Stimulated activated CD4-positive, alpha-beta T cell treated with anti-CD3 and anti-CD28 coated beads, Interleukin-1b, Interleukin-23, amount 100 ng/mL, for 1 hour (primary cell): ENCODE data around the gene CCSAP.
"Not testable (repeated sequence)": the region's sequence is repeated elsewhere in the genome, so short reads cannot be mapped to it uniquely, and the experiment has no call there.

ENCODE experiments used
- DNase-seq, 2 donors: peaks; one replicate each; pipeline ENCODE4 v3.0.0-alpha.2; 2020; ENCODE audit warnings: low read depth in 2 of 2

Gene CCSAP

DNA sequence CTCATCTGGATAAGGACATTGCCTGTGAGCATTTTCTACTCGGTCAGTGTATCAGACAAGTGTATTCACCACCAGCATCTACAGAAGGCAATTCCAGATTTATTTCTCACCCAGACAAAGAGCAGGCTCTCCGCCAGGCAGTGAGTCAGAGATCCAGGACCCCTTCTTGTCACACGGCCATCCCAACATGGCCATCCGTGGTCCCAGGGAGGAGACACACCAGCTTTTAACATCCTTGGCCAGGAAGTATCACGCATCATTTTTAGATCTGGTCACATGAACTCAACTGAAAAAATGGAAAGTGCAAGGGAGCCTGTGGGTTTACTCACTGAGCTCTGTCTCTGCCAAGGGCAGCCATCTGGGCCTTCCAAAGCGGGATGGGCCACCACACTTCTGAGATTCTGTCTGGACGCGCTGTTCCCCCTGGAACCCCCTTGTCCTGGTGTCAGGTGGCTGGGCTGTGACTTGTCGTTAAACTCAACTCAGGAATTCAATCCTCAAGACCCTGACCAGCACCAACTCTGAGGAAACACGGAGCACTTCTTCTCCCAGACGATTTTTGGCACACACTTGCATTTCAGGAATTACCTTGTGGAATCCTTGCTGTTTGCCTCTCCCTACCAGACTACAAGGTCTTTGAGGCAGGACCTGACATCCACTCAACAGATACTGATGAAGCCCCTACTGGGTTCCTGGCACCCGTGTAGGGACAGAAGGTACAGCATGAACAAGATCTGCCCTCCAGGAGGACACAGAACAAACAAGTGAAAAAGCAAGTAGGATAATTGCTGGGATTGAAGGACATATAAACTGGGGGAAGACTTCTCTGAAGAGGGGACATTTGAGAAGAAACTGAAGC lies 21.6 kb upstream of the CCSAP start:
- DNase-seq: no peak

DNA sequence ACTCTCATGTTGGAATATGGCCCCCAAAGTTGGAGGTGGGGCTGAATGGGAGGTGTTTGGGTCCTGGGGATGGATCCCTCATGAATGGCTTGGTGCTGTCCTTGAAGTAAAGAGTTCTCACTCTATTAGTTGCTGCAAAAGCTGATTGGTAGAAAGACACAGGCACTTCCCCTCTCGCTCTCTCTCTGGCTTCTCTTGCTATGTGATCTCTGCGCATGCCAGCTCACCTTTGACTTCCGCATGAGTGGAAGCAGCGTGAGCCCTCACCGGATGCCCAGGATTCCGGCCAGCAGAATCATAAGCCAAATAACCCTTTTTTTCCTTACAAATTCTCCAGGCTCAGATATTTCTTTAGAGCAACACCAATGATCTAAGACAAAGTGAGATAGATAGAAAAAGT lies 20.9 kb upstream of the CCSAP start:
- DNase-seq: no peak

DNA sequence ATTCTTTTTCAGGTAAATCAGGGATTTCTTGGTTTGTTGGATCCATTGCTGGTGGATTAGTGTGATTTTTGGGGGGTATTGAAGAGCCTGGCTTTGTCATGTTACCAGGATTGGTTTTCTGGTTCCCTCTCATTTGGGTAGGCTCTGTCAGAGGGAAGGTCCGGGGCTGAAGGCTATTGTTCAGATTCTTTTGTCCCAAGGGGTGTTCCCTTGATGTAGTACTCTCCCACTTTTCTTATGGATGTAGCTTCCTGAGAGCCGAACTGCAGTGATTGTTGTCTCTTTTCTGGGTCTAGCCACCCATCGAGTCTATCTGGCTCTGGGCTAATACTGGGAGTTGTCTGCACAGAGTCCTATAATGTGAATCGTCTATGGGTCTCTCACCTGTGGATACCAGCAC lies 17.6 kb upstream of the CCSAP start:
- no peak for DNase-seq

DNA sequence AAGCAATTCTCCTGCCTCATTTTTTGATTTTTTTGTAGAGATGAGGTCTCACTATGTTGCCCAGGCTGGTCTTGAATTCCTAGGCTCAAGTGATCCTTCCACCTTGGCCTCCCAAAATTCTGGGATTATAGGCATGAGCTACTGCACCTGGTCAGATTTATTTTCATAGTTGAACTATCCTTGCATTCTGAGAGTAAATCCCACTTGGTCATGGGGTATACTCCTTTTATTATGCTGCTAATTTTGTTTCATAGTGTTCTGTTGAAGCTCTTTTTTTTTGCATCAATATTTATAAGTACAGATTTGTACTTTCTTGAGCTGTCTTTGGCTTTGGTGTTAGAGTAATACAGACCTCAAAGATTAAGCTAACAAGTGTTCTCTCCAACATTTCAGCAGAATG lies 12.8 kb upstream of the CCSAP start:
- DNase-seq: no peak

DNA sequence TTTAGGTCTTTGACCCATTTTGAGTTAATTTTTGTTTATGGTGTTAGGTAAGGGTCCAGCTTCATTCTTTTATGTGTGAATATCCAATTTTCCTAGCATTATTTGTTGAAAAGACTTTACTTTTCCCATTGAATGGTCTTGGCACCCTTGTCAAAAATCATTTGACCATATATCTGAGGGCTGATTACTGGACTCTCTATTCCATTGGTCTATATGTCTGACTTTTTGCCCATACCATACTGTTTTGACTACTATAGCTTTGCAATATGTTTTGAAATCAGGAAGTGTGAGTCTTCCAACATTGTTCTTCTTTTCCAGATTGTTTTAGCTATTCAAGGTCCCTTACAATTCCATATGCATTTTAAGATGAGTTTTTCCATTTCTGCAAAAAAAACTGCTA lies 11.4 kb upstream of the CCSAP start:
- no peak for DNase-seq

DNA sequence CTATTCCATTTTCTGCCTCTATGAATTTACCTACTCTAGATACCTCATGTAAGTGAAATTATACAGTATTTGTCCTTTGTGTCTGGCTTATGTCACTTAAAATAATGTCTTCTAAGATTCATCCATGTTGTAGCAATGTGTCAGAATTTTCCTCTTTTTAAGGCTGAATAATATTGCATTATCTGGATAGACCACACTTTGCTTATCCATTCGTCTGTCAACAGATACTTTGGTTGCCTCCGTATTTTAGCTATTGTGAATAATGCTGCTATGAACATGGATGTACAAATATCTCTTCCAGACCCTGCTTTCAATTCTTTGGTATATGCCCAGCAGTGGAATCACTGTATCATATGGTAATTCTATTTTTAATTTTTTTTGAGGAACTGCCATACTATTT lies 10.1 kb upstream of the CCSAP start:
- no peak for DNase-seq

DNA sequence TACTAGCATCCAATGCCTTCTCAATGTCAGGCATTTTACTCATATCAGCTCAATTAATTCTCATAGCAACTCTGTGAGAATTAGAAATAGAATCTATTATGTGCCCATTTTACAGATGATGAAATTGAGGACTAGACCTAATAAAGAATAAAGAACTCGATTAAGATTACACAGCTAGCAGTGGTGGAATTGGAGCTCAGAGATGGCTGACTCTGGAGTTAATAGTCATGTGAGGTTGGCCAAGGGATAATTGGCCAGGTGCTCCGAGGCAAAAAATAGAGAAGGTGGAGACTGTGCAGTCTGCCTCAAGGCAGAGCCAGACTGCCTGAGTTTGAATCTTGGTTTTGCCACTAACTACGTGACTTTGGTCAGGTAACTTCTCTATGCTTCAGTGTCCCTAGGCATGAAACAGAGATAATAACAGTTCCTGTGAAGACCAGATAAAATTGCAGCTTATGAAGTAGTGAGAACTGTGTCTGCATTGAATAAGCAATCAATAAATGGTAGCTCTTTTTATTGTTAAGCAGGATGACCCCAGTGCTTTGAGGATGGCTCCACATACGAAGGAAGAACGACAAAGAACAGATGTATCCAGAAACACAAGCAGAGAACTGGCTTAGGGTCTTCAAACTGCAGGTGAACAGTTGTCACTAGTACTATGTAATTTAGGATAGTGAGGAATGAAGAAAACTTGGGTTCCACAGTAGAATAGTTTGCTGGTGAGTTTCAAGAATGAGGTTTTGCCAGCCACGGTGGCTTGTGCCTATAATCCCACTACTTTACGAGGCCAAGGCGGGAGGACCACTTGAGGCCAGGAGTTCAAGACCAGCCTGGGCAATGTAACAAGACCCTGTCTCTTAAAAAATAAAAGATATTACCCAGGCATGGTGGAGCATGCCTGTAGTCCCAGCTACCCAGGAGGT lies 6.9 kb upstream of the CCSAP start:
- DNase-seq: no peak

DNA sequence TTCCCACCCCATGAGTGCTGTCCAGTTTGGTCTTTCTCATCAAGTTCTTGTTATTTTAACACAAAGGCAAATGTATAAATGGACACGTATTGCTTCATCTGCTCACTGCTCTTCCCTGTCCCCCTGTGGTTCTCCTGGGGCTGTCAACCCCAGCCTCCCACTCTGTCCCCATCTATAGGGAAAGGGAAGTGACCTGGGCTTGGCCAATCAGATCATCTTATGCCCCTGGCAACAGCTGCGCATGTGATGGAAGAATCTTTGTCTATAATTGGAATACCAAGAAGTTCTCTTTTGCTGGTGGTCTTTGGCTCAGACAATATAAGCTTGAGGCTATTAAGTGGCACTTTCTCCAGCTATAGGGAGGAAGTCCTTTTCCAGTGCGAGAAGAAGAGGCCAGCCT lies 4.7 kb upstream of the CCSAP start:
- no peak for DNase-seq

DNA sequence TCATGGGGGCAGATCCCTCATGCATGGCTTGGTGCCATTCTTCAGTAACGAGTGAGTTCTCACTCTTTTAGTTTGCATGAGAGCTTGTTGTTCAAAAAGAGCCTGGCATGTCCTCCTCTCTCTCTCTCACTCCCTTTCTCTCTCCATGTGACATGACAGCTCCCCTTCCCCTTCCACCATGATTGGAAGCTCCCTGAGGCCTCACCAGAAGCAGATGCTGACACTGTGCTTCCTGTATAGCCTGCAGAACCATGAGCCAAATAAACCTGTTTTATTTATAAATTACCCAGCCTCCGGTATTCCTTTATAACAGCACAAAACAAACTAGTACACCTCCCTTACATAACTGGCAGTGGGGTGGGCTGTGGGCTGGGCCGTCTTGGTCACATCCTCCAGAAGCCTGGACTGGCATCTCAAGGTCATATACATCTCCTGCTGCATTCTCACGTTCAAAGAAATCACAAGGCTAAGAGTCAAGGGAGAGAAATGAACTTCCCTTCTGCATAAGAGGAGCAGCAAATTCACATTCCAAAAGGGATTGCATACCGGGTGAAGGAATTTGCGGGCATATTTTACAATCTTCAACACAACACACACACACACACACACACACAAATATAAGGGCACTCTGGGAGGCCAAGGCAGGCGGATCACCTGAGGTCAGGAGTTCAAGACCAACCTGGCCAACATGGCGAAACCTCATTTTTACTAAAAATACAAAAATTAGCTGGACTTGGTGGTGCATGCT lies 2.3 kb upstream of the CCSAP start:
- DNase-seq: no peak

DNA sequence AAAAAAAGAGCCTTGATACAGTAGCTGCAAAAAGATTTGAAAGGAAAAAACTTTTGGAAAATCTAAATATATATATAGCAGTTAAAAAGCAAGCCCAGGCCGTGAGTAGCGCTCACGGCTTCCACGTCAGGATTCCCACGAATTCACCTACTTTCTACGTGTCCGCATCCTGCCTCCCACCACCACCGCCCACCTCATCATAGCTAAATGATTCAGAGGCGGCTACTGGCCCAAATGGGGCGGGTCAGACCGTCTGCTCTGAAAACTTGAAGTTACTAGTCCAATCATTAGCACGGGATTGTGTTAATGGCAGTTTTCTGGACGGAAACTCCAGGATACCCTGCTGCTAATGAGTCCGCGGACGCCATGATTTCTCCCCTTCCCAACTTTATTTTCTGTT lies 1.3 kb upstream of the CCSAP start:
- no peak for DNase-seq

DNA sequence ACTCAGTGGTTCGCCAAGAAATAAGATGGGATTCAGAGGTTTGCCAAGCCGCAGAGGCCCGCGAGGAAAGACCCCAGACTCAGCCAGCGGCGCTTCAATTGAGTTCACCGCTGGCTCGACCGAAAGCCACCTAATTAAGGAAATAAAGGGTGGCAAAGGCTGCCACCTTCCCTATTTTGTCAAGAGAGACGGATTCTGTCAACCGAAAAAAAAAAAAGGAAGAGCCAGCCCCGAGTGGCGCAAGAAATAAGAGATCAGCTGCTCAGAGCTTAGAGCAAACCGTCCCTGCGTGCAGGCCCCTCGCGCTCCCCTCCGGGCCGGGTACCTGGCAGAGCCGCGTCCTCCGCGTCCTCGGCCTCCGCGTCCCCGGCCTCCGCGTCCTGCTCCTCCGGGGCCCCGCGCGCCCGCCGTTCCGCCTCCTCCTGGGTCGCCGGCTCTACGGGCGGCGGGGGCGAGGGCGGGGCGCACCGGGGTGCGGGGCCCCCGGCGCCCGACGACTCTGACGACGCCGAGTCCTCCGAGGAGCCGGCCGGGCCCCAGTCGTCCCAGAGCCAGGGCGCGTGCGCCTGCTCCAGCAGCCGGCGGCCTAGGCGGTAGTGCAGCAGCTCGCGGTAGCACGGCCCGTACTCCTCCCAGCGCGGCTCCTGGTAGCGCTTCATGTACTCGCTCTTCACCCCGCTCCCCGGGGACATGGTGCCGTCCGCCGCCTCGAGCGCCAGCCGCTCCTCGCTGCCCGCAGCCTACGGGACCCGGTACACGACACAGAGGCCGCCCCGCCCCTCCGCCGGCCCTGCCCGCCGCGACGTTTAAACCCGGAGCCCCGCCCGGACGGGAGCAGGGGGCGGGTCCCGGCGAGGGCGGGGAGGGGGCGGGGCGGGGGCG lies 832 bp downstream of the CCSAP start:
- DNase-seq: peak; percentile 64

DNA sequence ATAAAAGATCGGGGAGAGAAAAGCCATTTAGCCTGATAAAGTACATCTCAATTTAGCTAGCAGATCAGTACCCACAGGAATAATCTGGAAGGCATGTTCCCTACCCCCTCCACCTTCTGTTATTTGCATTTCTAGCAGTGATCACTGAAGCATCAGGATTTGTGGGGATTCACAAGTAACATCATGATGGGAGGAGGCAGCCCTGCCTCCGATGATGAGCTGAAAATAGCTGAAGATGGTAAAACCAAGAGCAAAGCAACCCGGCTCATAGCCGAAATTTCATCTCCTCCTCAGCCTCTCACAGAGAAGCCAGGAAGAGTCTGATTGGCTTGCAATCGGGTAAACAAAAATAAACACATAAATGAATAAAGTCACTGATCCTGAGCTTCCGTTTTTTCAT lies 2.4 kb downstream of the CCSAP start:
- DNase-seq: no peak

DNA sequence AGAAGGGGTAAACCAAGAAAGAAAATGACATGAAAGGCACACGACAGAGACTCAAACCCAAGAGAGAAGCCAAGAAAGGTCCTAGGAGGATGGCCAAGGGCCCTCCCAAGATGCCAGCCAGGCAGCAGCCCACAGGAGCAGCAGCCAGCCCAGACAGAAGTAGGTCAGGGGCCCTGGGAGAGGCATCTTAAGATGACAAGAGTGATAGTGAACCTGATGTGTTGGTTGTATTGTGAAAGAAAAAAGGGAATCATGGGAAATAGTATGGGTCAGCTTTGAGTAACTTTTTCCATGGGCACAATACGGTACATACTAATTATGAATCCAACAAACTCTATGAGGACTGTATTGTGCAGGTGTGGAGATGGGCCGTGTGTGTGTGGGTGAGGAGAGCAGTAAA lies 3.3 kb downstream of the CCSAP start:
- DNase-seq: no peak

DNA sequence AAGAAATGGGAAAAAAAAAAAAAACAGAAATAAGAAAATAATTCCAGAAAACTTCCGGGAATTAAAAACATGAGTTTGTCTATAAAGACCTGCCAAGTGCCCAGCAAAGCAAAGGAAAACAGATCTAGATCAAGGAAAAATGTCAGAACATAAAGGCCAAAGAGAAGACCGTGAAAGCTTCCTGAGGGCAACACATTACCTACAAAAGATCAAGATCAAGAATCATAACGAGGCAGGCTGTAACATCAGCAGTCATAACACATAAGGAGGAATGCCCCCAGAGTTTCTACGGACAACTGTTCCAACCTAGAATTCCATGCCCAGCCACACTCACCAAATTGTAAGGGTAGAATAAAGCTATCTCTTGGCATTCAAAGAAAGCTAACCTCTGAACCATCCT lies 3.8 kb downstream of the CCSAP start:
- no peak for DNase-seq

DNA sequence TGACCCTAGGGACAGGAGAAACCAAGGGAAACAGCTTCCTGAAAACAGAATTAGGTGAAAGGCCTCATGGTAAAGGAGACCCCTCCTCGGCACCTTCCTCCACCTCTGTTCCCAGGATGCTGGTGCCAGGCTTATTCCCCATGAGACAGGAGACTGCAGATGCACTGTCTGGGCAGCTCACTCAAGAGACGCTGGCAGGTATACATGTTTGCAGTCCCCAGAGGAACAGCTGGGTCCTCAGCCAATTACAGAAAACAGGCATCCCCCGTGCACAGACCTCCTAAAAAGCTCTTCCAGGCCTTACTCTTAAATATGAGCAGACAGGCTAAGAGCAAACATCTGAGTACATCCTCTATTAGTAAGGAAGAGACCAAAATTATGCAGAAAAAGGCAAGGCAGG lies 6.5 kb downstream of the CCSAP start:
- DNase-seq: no peak

DNA sequence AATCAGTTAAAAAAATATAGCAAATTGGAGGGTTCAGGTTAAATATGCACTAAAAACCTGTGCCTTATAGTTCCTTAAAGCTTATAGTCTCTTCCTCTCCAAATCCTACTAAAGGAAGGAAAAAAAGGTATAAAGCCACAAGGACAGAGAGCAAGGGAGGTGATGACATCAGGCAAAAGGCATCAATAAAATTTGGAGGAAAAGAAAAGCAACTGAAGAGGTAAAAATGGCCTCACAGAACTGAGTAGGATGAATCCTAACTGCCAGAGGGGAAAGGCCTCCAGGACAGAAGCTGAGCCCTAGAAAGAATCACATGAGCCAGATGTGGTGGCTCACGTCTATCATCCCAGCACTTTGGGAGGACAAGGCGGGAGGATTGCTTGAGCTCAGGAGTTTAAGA lies 8.1 kb downstream of the CCSAP start:
- DNase-seq: no peak

DNA sequence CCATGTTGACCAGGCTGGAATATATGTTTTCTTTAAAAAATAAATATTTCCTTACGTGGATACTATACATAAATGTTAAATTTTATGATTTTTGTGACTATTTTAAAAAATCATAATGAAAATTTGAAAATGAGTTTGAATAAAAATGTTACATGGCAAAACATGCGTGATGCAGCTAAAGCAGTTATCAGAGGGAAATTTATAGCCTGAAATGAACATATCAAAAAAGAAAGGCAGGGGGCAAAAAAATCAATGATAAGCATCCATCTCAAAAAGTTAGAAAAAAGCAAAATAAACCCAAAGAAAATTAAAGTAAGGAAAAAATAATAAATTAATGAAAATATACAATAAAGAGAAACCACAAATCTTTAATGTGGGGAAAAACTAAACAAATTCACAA lies 8.6 kb downstream of the CCSAP start:
- DNase-seq: no peak

DNA sequence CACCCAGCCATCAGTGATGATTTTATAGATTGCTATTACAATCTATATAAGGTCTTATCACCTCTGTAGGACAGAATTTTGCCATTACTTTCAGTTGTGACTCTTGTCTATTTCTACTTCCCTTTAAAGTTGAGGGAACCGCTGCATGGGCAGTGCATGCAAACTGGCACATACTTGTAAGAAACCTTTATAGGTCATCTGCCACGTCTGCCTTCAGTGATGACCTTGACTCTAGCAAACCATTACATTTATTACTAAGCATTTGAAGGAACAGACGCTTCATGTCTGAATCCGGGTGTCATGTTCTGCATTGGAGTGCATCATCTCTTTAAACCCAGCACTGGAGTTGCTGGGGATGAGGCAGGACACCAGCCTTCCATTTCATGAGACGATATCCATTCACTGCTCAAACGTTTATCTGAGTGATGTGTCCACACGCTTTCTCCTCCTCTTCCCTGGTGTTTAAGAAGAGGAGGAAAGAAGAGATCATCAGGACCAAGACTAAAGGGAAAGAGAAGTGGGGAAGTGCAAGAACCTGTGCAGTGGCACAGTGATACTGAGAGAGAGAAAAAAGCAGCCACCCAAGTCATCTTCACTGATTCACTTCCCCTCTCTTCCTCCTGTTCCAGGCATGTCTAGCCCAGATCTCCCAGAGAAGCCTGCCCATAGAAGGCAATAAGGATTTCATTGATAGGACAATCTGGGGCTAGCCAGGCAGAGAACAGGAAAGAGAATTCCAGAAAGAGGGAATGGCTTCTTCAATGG lies 14.1 kb downstream of the CCSAP start:
- no peak for DNase-seq

DNA sequence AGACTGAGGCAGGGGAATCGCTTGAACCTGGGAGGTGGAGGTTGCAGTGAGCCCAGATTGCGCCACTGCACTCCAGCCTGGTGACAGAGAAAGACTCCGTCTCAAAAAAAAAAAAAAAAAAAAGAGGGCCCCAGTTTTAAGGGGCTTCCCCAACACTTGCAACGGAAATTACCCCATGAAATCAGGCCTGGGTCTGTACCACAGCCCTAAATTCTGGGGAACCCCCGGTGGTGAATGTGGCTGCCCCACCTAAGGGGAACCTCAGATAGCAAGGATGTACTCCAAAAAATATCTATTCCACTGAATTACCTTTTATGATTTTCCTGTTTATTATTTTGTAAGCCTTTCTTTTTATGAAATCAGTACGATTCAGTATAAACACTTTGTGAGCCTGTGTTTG lies 15.1 kb downstream of the CCSAP start:
- DNase-seq: not testable (repeated sequence)

DNA sequence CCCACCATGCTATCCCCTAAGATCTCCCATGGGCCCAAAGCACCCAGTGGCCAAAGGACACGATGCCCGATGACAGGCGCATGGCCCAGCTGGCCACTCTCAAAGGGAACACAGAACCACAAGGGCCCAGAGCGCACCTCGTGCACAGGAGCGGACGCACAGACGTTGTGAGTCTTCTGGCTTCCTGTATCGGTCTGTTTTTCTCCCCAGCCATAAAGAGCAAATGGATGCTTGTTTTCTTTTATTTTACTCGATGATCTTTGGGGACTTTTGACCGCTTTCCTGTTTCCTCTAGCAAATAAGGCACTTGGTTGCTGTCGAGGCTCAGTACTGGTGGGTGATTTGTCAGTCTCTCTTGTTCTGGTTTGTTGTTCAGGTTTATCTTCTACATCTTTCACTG lies 16.2 kb downstream of the CCSAP start:
- DNase-seq: no peak
